GM12891 (cell line): ENCODE data around the gene CTRB2.

ENCODE experiments used
- POLR2A ChIP-seq: IDR thresholded peaks from 2 replicates; pipeline ENCODE4 v1.6.1; 2011; ENCODE audit warnings: low read depth, low read length, control low read depth
- POLR2AphosphoS5 ChIP-seq: IDR thresholded peaks from 2 replicates; pipeline ENCODE4 v1.6.1; 2011; ENCODE audit warnings: low read depth, low read length, control low read depth
- POU2F2 ChIP-seq: IDR thresholded peaks from 2 replicates; pipeline ENCODE4 v1.6.1; 2011; ENCODE audit warnings: low read depth, mild to moderate bottlenecking, control low read depth, low read length, moderate library complexity
- SPI1 ChIP-seq: IDR thresholded peaks from 2 replicates; pipeline ENCODE4 v1.6.1; 2011; ENCODE audit warnings: low read depth, low read length, control low read depth
- TAF1 ChIP-seq: IDR thresholded peaks from 2 replicates; pipeline ENCODE4 v1.6.1; 2011; ENCODE audit warnings: low read depth, low read length, control low read depth

DNA sequence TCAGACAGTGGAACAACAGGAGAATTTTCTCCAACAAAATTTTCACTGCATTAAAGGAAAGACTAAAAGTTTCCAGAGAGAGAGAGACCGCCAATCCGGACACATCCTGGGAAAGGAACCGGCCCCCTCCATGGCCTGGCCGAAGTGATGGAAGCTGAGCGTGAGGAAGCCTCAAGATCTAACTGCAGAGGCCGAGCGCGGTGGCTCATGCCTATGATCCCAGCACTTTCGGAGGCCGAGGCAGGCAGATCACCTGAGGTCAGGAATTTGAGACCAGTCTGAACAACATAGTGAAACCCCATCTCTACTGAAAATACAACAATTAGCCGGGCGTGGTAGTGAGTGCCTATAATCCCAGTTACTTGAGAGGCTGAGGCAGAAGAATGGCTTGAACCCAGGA is 3.9 kb downstream of the CTRB2 start:
- TF ChIP-seq POLR2A = no peak
- no peak for TF ChIP-seq SPI1
- TF ChIP-seq POLR2AphosphoS5 = no peak
- TF ChIP-seq TAF1 = no peak
- no peak for TF ChIP-seq POU2F2
